ENCODE measurements around the gene SRGAP3.

SRGAP3 gene

DNA sequence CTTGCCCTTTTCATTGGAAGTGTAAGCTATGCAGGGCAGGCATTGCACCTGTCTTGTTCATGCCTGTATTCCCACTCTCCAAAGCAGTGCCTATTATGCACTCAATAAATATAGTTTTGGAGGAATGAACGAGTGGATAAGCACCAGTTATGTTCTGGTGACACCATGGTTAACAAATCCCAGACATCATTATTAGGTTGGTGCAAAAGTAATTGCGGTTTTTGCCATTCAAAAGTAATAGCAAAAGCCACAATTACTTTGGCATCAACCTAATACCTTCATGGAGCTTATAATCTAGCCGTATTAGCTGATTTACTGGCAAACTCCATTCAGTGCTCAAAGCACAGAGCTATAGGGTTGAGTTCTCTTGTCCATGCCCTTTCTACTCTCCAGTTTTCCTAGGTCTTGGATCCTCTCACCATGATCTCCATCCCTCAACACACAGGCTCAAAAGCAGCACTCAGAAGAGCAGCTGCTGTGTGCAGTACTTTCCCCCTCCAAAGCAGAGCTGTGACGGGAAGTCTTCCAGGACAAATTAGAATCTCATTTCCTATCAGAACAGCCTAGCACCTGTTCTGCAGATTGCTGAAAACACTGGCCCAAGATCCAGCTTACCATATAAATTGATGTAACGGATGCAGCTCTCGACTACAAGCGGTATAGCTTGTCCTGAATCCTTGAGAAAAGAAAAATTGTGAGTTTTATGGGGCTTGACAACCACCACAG lies 223.0 kb downstream of the SRGAP3 start:
- DNase-seq (ENCODE audit: low read depth in 3 of 3, low spot score in 1 of 3) = no peak

DNA sequence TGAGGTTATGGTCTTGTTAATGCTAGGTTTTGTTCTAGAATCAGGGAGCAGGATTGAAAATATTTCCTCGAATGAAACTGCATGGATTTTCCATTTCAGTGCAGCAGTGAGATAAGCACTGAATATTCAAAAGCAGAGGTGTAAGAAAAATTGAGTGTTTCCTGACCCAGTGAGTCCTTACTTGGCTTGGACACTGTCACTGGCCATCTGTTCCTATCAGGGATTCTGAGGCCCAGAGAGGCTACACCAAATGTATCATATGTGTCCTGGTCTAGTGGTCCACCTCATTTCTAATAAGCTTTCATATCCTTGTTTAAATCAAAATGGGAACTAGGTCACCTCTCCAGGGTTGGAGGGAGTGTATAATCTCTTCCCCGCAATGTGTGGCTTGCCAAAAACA lies 225.1 kb downstream of the SRGAP3 start:
- DNase-seq (ENCODE audit: low read depth in 3 of 3, low spot score in 1 of 3) = no peak

DNA sequence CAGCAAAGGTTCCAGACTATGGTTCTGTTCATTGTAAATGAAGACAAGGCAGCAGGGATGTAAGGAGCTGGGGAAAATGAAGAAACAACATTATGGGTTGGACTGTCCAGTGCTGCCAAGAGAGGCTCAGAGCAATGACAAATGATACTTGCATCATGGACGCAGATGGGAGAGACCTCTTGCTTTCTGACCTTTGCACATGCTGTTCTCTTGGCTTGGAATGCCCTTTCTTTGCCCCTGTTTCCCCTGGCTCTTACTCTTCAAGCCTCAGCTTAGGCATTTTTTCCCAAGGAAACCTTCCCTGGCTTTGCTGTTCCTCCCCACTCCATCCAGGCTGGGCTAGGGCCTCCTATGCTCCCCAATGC lies 226.2 kb downstream of the SRGAP3 start:
- no peak for DNase-seq (ENCODE audit: low read depth in 3 of 3, low spot score in 1 of 3)

DNA sequence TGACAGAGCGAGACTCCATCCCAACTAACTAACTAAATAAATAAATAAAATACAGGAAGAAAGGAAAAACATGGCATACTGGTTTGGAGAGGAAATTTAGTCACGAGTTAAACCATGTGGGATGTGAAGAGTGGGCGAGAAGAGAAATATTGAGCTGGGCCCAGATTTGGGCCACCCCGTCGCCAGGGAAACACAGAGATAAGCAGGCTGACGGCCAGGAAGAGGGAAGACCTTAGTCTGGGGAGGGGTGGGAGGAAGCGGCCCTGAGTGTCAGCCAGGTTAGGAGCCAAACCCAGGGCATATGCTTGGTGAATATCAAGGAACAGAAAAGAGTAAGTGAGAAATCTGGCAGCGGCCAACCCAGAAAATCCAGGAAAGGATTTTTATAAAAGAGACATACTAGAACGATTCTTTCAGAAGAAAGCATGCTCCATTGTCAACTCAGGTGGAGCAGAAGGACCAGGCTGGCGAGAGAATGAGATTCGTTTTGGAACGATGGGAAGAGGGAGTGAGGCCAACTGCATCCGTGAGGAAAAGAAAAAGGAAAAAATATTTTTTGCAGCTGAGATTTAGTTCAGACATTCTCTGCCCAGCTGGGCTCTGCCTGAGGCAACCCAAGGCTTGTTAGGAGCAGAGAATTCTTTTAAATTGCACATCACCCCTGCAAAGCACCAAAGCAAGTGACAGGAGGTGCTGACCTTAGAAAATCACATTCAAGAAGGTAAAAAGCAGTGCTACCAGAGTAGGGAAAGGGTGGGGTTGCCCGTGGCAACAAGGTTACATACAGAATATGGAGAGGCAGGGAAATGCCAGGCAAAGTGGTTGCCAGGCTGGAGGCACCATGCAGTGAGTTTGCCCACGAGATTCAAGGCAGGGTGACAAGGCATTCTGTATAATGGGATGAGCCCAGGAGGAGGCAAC lies 226.9 kb downstream of the SRGAP3 start:
- DNase-seq (ENCODE audit: low read depth in 3 of 3, low spot score in 1 of 3) = no peak

DNA sequence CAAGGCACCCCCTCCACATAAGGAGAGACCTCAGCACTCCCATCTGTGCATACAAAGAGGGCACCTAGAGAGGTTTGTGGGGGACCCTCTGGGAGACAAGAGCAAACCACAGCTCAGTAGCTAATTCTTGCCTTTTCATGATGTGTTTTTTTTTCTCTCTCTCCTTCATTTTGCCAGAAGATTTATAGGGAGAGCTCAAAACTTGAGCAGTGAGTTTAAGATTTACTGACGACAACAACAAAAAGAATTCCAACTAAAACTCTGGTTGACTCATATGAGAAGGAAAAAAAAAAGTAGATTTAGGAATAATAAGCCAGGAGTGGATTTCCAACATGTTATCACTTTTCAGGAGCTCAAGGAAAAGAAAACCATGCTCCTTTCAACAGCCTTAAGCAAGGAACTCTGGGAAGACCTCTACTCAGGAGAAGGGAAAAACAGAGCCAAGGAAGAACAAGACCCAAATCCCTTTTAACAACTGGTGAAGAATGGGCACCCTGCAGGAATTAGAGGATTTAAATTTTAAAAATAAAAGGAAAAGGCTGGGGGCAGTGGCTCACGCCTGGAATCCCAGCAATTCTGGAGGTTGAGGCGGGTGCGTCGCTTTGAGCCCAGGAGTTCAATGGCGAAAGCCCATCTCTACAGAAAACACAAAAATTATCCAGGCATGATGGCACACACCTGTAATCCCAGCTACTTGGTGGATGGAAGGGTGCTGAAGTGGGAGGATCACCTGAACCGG lies 228.0 kb downstream of the SRGAP3 start:
- DNase-seq (ENCODE audit: low read depth in 3 of 3, low spot score in 1 of 3) = no peak

DNA sequence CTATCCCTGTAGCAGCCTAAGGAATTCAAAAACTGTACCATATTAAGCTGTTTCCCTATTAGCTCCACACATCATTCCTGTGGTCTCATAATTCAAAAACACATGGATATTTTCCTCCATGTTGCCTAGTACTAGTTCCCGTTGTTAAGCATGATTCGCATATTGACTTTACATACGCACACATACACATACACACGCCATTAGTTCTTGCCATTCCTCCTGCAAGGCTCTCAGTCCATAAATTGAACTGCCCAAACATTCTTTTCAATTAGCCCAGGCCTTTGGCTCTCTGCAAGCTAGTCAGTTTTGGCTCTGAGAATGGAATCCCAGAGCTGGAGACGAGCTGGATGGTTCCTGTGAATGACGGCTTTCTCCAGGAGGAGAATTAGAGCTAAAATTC lies 229.0 kb downstream of the SRGAP3 start:
- DNase-seq (ENCODE audit: low read depth in 3 of 3, low spot score in 1 of 3) = no peak

DNA sequence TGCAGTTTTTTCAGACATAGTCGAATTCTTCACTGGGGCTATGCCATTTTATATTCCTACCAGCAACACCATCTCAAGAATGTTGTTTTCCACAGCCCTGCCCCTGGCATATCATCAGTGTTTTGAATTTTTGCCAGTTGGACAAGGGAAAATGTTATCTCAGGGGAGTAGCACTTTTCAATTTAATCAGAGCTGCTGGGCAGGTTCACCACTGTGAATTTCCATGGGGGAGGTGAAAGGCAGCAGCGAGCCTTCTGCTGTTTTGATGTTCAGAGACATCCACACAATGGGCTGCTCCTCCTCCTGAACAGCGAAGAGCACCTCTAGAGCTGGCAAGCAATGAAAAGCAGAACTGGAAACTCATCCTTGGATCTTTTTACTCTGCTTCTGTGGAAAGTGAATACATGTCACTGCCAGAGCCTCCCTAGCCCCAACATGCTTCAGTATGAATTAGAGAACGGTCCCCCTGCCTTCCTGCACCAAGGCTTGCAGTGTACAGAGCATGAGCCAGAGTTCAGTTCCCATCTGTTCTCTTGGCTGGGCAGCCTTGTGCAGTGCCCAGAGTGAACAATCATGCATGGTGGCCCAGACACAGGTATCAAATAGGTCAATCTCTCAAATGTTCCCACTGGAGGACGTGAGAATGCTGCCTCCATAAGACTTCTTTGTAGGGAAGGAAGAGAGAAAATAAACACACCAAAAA lies 230.0 kb downstream of the SRGAP3 start:
- no peak for DNase-seq (ENCODE audit: low read depth in 3 of 3, low spot score in 1 of 3)

DNA sequence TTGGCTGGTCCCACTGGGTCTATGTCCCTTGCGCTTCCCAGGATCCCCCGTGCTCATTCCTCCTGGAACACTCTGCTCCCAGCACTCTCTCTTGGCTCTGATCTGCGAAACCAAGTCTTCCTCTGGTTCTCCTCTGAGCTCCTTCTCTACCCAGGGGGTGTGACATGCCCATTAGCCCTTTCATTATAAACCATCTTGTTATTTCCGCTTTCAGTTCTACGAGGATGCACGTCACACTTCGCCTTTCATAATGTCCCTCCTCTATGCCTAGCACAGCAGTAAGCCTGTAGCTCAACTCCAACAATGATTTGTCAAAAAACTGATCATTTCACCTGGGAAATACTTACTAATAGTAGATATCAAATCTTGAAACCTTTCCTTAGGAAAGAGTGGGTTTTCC lies 234.2 kb downstream of the SRGAP3 start:
- DNase-seq (ENCODE audit: low read depth in 3 of 3, low spot score in 1 of 3) = no peak

DNA sequence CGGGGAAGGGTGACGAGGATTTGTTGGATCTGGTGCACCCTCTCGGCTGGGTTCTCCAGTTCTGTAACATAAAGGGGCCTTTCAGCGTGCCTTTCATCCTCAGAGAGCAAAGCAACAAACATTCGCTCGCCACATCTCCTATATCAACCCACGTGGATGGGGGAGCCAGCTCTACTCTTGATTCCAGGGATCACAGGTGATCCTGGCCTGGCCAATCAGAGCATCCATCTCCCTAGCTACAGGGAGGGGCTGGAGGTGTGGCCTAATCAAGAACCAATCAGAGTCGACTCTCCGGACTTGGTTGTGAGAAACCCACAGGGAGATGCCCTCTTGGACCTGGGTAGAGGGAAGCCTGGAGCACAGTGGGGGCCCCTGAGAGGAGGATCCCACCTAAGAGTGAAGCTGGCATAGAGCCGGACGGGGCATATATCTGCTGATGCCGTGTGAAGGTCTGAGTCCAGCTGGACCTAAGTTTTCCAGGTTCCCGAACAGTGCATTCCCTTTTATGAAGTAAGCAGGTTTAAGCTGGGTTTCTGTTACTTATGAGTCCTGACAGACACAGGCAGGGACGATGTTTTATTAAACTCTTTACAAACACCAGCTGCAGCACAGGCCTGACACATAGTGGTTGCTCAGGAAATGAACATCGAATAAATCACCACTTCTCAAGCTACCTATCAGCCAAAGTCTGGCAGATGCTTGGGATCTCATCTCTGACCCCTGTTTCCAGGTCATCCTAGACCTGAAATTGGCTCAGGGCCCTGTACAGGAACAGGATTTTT lies 235.5 kb downstream of the SRGAP3 start:
- DNase-seq (ENCODE audit: low read depth in 3 of 3, low spot score in 1 of 3) = no peak

DNA sequence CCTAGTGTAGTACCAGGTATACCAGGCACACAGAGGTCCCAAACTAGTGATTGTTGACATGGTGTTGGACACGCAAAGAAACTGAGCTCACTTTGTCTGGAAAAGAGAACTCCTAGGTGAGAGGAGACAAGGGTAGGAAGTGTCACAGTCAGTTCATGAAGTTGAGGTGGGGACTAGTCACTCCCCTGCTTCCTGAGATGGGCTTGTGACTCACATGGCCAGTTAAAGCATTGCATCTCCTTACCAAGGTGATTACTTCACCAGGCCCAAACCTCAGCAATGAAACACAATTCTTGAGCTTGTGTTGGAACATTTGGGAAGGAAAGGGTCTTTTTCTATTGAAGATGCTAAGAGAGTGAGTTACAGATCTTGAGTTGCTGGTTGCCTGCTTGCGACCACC lies 236.9 kb downstream of the SRGAP3 start:
- no peak for DNase-seq (ENCODE audit: low read depth in 3 of 3, low spot score in 1 of 3)

DNA sequence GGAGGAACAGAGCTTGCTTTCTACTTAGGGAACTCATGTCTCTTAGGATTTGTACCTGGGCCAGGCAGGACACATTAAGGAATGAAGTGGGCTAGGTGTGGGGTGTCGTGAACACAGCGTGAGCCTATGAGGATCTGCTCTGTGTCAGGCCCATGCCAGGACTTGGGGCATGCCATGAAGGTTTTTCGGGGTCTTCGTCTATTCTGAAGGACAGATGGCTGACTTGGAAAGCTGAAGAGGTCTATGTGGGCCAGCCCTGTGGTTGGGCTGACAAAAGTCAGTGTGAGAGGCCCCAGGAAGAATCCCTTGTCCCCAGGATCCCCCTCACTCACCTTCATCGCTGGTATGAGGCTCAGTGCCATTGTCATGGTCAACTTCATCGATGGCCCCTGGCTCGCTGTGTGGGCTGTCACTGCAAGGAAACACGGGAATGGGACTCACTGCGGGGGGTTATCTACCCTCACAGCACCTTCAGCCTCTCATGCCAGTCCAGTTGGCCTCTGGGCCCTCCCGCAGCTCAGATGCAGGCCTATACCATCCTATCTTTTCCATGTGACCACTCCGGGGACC lies 239.4 kb downstream of the SRGAP3 start:
- DNase-seq (ENCODE audit: low read depth in 3 of 3, low spot score in 1 of 3) = no peak

DNA sequence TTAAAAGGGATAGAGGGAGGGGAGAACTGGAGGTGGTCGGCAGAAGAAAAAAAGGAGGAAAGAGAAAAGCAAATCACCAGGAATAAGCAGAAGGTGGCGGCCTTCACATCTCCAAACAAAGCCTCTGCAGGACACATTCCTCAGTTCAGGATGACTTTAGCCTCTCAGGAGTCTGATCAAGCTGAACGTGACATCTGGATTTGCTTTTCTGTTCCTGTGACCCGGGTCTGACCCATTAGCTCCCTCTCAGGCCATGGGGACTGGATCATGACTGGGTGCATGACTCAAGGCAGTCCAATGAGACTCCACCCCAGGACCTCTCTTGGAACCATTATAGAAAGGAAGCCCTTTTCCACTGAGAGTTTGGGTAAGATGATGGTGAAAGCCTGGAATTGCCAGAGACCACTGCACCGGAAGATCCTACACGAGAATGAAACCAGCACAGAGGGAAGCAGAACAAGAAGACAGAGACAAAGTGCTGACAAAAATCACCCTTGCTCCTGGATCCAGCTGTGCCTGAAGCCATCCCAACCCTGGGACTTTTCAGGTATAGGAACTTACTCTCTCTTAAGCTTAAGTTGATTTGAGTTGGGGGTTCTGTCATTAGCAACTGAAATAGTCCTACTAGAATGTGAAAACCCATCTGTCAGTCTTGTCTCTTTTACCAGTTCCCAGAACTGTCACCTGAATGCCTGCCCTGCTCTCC lies 240.7 kb downstream of the SRGAP3 start:
- no peak for DNase-seq (ENCODE audit: low read depth in 3 of 3, low spot score in 1 of 3)

DNA sequence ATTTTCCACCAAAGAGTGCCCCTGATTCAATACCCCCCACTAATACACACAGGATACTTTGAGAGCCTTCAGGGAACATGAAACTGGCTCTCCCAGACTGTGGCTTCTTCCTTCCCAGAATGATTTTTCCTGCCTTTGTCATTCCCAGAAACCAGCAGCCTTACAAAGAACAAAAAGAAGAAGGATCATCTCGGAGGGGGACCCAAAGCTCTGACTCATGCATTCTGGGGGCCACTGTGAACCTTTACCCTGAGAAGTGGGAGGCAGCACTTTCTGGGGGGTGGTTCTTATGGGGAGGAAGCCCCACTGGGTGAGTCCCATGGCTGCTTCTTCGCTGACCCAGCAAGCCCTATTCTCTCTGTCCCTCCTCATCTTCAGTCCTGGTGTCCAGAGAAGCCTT lies 241.5 kb downstream of the SRGAP3 start:
- no peak for DNase-seq (ENCODE audit: low read depth in 3 of 3, low spot score in 1 of 3)

DNA sequence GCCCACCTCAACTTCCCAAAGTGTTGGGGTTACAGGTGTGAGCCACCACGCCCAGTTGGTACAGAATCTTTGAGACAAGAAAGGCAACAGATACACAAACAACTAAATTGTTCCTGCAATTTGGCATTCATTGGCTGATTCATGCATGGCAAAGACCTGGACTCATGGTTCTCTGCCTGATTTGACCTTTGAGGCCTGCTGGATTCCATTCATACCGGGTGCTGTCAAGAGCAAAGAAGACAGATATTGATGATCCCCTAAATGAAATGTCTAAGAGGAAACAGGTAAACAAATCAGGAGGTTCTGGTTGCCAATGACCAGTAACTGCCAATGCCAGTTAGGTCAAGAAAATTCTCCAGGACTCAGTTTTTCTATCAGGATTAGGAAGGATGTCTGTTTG lies 242.2 kb downstream of the SRGAP3 start:
- DNase-seq (ENCODE audit: low read depth in 3 of 3, low spot score in 1 of 3) = no peak

DNA sequence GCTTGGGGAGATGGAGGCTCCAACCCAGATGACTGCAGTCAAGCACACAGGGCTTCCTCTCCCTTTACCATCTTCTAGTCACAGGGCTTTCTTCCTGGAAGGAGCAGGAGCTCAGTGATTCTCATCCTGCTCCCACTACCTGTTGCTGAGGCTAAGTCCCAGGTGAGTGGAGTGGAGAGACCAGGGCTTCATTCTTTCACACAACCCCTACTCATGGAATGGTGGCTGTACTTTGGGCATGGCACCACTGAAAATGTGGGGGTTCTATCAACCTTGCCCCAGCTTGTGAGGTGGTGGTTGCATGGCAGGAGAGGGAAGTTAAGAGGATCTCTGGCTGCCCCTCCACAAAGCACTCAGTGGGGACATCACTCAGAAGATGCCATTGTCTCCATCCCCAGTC lies 249.4 kb downstream of the SRGAP3 start:
- DNase-seq (ENCODE audit: low read depth in 3 of 3, low spot score in 1 of 3) = no peak

DNA sequence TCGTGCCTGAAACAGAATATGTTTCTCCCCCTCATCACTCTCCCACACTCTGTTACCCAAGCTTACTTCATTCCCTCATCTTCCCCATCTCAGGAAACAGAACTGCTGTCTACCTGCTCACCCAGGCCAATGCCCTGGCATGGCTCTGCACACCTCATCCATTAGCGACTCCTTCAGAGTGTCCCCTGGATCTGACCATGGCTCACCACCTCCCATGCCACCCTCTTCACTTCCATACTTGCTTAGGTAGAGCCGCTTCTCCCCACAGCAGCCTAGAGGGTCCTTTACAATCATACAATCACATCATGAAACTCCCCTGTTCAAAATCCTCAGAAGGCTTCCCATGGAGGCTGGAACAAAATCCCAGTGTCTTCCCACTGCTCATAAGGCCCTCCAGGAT lies 252.3 kb downstream of the SRGAP3 start:
- DNase-seq (ENCODE audit: low read depth in 3 of 3, low spot score in 1 of 3) = no peak

DNA sequence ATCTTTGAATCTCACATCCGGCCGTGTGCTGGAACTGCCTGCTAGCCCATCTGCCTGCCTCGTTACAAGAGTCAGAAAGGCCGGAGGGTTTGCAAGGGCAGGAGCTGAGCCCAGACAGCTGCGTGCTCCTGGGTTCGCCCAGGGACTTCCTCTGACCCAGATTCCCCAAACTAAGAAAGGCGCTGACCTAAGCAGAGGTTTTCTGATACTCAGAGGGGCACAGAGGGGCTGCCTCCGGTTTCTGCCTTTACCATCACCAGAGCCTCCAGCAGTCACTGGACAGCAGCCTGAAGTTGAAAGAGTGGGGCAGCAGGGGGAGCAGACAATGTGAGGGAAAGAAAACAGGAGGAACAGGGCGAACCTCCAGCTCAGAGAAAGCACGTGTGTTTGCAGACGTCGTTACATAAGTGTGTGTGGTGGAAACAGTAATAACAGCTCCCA lies 252.7 kb downstream of the SRGAP3 start:
- DNase-seq (ENCODE audit: low read depth in 3 of 3, low spot score in 1 of 3) = no peak

DNA sequence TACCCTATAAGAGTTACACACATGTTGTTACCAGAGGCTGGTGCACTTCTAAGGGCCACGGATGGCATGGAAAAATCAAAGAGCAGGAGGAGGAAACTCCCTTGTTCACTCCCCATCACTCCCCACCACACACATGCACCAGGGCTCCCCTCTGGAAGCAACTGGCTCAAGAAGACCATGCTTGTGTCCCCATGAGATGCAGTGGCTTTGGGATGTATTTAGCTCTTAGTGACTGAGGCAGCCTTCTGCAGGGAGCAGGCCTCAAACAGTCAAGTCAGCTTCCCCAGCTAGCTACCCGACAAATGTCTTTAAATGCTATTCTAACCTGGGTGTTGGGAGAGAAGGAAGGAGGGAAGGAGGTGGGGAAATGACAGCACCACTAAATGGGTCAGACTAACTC lies 253.2 kb downstream of the SRGAP3 start:
- DNase-seq (ENCODE audit: low read depth in 3 of 3, low spot score in 1 of 3) = no peak

DNA sequence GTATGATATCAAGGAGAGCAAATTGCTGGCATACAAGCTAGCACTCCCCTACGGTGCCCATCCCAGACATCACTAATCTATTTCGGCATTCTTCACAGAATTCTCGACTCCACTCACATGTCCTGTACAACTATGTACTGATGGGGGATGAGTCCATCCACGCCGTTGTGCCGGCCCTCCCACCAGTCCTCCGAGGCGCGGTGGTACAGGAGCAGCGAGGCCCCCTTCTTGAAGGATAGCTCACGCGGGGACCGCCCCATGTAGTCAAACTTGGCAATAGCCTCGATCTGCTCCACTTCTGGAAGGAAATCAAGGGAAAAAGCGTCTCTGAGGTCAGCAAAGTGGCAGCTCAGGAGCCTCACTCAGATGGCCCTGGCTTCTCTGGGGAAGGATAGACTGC lies 255.2 kb downstream of the SRGAP3 start:
- DNase-seq (ENCODE audit: low read depth in 3 of 3, low spot score in 1 of 3) = no peak

DNA sequence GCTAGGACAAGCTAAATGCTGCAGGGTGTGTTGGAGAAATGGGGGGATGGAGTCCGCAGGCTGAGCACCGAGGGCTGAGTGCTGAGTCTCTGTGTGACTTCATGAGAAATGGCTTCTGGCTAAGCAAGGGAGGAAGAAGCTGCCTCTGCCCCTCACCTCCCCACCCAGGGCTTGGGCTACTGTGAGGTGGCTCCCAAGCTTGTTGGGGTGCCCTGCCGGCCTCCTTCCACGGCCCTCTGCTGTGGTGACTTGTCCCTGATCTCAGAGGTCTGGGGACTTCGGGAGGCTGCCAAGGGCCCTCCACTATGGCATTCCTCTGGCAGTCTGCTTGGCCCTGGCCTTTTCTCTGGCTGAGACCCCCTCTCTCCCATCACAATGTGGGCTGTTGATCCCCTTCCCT lies 256.1 kb downstream of the SRGAP3 start:
- DNase-seq (ENCODE audit: low read depth in 3 of 3, low spot score in 1 of 3) = no peak

All from stimulated activated CD4-positive, alpha-beta T cell treated with anti-CD3 and anti-CD28 coated beads, TNF-alpha, amount 100 ng/mL, for 1 hour (primary cell).